HG03521 (cell line): ENCODE results near the gene SMIM22.

Source experiments
- ATAC-seq: cut with Tn5 transposase; IDR thresholded peaks from one replicate; pipeline ENCODE4 v1.9.1; 2021; ENCODE audit warnings: mild to moderate bottlenecking, moderate library complexity; ENCODE audit not compliant: unreplicated experiment

Gene SMIM22

DNA sequence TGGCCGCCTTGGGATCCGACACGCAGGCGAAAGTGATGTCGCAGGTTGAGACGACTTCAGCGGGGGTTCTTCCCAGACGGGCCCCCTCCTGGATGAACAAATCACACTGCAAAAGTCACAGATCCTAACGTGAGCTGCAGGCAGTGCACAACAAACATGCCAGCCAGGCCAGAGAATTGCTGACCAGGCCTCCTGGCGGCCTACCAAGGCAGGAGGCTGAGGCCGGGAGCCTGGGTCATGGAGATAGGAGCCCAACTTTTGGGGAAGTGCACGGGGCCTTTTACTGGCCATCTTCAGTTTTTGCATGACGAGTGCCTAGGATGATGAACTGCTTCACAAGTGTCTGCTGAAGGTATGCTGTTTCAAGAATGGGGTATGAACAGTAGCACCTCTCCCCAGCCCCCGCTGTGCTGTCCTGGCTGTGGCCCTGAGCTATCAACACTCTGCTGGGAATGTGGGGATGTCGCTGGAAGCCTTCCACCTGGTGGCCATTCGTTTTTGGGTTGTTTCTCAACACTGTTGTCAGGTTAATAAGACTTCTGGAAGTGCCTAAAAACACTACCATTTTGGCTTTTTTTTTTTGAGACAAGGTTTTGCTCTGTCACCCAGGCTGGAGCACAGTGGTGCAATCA lies 19.5 kb downstream of the SMIM22 start:
- no peak for ATAC-seq

DNA sequence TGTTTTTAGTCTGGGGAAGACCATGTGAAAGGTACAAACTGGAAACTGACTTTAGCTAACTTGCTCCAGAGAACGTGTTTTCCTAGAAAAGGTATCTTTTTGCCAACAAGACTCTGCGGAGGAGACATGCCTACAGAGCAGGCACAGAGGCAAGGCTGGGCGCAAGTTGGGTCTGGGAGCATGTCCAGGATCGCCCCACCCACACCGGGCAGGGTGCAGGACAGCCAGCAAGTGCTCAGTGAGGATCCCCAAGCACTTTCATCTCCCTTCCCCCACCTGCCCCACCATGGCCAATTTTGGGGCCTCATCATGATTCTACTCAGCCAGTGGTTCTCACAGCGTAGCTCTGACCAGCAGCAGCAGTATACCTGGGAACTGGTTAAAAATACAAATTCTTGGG lies 25.5 kb downstream of the SMIM22 start:
- ATAC-seq: no peak

DNA sequence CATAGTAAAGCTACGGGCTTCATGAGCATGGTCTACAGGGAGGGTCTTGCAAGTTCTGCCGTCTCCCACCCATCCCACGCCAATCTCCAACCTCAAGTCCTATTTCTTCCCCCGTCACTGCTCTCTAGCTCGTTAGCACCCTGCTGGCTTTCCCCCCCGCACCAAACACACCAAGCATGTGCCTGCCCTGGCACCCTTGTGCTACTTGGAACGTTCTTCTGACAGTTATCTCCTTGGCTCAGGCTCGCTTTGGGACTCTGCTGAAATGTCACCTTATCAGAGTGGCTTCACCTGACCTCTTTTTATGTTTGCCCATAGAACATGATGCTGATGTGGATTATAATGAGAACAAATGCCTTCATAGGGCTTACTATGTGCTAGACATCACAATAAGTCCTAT lies 30.0 kb downstream of the SMIM22 start:
- ATAC-seq: no peak

DNA sequence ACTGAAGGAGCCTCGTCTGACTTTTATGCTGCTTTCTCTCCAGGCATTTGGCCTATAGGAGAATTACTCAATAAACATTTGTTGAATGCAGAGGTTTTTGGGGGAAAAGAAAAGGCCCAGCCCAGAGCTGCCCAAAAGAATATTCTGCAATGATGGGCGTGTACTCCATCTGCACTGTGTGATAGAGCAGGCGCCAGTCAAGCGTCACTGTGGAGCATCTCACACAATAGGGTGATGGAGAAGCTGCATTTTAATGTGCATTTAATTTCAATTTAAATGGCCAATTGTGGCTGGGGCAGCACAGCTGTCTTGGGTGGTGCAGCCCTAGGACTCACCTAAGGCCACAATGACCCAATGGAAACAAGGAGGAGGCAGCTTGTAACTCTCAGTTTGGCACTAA lies 31.4 kb downstream of the SMIM22 start:
- no peak for ATAC-seq

DNA sequence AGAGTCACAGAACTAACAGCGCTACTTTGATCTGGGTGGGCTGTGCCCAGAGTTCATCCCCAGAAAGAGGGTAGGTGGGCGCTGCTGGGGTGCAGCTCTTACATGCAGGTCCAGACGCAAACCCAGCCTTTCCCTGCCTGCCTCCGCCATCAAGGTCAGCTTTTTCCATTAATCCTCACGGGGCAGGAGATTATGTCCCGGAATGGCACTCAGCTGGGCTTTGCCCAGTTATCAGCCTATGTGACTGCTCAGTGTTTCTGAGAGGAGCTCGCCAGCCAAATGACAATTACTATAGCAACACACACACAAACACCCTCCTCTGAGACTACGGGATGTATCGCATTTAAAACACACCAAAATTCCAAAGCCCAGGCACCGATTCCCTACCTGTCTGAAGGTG lies 31.8 kb downstream of the SMIM22 start:
- ATAC-seq: no peak

DNA sequence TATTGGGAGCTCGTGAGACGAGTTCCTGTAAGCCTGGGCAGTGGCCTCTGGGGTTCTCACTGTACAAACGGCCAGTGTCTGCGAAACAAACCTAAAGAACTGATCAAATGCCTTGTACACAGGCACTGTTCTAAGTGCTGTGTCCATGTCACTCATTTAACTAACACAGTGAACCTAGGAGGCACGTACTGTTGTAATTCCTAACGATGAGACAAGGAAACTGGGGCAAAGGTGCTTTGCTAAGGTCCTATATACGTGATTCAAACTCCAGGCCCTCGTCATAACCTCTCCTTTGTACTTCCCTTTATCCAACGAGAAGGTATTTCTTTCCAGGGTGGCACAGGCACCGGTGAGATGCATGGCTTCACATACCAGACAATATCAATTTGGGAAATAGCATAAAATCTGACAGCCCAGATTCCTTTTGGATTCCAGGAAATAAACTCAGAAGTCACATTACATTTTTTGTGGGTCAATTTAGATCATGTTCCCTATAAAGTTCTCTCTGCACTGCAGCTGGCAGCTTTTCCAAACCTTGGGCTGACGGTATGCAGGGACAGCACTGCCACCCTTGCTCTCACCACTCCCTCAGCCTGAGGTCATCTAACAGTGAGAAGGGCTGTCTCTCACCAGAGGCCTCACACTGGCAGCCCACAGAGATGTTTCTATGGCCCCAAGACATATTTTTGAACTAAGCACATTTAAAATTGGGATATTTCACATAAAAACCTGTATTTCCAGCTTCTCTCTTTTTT lies 33.6 kb downstream of the SMIM22 start:
- no peak for ATAC-seq

DNA sequence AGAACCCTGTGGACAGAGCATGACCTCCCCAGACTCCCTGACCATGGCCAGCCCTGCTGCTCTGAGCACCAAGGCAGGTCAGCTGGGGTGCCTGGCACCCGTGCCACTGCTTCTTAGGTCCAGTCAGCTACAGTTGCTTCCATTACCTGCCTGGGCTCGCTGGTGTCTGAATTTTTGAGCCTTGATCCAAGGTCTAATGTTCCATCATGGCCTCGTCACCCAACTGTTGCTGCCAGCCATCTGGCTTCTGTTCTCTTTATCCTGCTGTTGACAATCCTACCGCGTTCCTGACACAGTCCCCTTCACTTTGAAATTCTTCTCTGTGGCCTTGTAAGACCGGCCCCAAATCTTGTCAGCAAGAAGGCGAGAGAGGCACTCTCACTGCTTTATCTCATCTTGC lies 35.2 kb downstream of the SMIM22 start:
- no peak for ATAC-seq

DNA sequence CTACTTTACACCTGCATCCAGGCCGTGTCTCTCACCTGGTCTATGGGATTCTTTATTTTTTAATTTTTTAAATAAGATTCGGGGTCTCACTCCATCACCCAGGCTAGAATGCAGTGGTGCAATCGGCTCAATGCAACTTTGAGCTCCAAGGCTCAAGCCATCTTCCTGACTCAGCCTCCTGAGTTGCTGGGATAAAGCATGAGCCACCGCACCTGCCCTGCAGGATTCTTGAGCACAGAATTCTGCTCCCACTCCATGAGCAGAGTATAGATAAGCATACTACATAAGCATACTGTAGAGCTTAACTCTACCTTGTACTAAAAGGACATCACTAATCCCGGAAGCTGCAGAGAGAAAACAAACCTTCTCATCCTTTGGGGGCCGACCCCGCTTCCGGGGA lies 36.4 kb downstream of the SMIM22 start:
- ATAC-seq: no peak

DNA sequence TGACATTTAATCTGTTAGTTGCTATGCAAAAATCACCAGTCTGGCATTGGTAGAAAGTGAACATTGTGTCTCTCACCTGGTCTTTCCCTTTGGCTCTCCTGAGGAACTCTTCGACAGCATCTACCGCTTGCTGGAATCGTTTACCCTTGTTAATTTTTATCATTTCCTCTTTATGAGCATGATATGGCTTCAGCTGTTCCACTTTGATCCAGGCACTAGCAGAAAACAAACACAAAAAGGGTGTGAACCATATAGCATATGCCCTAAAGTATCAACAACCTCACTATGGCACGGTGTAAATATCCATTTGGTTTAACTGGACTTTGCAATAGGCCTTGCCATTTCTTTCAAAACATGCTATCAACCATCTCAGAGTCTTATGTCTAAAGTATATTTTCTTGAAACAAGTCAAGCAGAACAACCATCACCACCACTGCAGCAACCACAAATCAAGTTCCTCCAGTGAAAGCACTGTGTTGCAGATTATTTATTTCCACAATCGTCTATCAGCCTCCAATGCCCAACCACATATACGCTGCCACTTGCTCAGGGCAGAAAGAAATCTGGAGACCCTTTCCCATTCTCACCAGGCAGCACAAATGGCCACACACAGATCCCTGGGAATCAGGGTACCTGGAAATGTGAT lies 37.7 kb downstream of the SMIM22 start:
- no peak for ATAC-seq

DNA sequence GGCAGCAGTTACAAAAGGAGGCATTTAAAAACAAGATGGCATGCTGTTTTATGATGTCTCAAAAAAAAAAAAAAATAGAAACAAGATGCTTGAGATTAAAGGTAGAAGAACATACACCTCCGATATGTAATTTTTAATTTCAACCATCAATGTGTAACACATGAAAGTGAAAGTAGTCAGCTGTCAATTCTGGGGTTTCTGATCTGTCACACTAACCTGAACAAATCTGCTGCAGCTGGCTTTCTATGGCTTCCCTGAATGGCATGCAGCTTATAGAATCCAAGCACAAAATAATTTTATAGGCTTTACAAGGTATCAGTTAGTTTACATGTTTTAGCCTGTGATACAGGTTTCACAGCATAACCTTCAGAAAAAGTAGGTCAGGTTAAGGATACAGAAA lies 38.4 kb downstream of the SMIM22 start:
- no peak for ATAC-seq

DNA sequence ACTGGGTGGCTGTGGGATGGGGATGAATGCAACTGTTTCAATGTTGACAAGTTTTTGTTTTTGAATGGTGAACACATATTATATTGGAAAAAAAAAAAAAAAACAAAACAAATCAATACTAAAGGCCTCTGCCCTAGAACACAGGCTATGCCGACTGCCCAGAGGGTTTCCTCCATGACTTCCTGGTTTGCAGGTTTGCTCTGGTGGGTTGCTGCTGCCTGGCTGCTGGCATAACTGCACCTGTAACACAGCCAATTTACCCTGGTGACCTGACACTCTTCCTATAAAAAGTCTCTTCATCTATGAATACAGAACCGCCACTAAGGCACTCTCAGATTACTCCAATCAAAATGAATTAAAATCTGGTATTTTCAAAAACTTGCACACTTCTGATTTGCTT lies 41.6 kb downstream of the SMIM22 start:
- ATAC-seq: no peak

DNA sequence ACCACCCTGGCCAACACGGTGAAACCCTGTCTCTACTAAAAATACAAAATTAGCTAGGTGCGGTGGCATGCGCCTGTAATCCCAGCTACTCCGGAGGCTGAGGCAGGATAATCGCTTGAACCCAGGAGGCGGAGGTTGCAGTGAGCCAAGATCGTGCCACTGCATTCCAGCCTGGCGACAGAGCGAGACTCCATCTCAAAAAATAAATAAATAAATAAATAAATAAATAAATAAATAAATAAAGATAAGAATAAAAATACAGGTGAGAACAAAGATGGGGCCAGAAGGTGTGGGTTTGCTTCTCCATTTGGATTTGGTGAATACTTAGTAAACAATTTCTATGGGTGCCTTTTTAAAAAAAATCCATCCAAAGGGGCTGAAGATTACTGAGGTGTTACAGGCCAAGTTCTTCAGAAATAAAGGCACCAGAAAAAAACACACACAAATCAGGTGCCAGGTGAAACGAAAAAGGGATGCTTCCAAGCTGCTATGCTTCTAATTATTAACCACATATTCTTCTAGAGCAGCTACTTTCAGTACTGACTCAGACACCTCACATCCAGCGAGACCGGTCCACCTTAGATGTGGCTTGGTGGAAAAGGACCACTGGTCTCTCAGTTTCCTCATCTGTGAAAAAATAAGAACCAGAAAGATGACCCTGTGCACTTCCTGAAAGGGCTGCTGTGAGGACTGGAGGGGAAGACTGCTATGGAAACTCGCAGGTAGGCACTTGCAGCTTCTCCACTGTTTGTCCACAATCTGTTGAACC lies 42.7 kb downstream of the SMIM22 start:
- ATAC-seq: no peak

DNA sequence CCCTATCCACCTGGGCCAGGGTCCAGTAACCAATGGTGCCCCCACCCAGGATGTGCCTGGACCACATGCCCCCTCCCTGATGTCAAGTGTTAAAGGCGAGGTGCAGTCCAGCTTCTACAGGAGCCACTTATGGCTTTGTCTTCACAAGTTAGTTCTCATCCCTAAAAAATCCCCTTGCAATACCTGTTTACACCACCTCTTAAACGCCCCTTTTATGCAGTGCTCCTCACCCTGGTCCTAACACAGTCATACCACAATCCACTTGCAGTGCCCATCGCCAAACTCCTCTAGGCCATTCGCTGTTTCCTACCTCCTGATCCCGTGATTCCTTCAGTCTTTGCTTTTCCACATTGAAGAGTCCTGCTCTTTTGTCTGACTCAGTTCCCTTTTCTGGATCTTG lies 44.8 kb downstream of the SMIM22 start:
- no peak for ATAC-seq

DNA sequence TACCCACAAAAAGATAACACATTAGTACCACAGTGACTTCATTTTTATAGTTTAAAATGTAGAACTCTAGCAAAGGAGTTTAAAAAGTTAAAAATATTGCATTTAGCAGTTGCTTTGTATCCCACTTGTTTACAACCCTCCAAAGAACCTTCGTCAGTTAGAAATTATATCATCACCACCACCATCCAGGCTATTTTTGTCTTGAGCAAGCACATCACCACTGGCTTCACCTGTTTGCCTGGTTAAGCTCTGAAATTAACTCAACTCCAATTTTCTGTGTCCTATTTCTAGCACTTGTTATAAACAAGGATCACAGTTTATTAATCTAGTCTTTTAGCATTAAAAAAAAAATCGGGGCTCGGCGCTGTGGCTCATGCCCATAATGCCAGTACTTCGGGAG lies 45.8 kb downstream of the SMIM22 start:
- no peak for ATAC-seq
